ENCODE measurements around the gene ATP6AP1. TPM values are rescaled to one million over a fixed set of nuclear protein-coding genes. Genes with fewer than 3 reads are reported as not detected.
"Not testable (repeated sequence)": the region's sequence is repeated elsewhere in the genome, so short reads cannot be mapped to it uniquely, and the experiment has no call there.

ATP6AP1 gene
- total RNA-seq, 1 donor from 2014 or later, result 54.3 TPM

DNA sequence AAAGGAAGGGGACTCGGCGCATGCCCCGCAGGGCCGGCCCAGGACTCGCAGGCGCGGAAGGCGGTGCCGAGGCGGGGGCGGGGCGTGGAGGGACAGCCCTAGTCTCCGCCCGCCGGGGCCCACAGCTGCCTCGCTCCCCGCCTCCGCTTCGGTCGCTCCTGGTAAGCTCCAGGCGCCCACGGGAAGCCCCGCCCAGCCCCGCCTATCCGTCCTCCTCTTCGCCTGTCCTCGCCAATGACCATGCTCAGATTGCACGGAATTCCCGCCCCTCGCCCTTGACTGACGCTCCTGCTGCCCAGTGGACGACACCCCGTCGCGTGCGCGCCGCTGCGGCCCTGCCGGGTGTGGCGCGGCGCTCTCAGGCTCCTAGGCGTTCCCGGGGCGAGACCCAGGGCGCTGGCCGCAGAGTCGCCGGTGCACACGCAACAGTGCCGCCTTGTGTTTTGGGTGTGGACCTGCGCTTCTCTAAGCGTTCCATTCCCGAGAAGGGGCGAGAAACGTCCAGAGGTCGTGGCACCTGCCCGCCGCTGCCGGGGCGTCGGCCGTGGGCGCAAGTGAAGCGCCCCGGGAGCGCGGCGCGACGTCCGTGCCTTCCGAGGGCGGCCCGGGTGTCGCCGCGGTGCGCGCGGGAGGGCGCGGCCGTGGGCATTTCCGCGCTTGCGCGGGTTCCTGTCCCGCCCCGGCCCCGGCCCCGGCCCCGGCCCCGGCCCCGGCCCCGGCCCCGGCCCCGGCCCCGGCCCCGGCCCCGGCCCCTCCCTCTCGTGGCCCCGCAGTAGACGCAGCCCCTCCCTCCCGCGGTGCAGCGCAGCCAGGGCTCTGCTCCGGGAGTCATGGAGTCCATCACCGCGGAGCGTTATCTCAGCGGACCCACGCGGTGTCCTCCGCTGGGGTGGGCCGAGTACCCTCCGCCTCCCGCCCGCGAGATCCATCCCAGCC lies 38.4 kb upstream of the ATP6AP1 start:
- not testable (repeated sequence) for H3K9me3 Mint-ChIP-seq; DNase-seq (ENCODE audit: low spot score); H3K4me3 Mint-ChIP-seq; H3K27ac Mint-ChIP-seq; H3K27me3 Mint-ChIP-seq (ENCODE audit: insufficient read depth); H3K4me1 Mint-ChIP-seq (ENCODE audit: low read depth); H3K36me3 Mint-ChIP-seq (ENCODE audit: low read depth)
- intact Hi-C loops (cut with micrococcal nuclease), result loop anchor here (10.0 kb wide), 2 partner anchors 465 to 665 kb away; partner anchors contain the start of genes ABCD1, ARHGAP4 and BCAP31

DNA sequence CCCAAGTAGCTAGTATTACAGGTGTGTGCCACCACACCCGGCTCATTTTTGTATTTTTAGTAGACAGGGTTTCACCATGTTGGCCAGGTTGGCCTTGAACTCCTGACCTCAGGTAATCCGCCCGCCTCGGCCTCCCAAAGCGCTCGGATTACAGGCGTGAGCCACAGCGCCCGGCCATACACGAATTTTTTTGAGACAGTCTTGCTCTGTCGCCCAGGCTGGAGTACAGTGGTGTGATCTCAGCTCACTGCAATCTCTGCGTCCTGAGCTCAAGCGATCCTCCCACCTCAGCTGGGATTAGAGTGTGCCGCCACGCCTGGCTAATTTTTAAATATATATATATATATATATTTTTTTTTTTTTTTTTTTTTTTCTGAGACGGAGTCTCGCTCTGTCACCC lies 32.1 kb upstream of the ATP6AP1 start:
- H3K27me3 Mint-ChIP-seq (ENCODE audit: insufficient read depth); H3K4me1 Mint-ChIP-seq (ENCODE audit: low read depth); H3K9me3 Mint-ChIP-seq; H3K27ac Mint-ChIP-seq; DNase-seq (ENCODE audit: low spot score): not testable (repeated sequence)
- intact Hi-C loops (cut with micrococcal nuclease), result loop anchor here (5.0 to 10.0 kb wide), 3 partner anchors 136 to 672 kb away; partner anchors contain the start of genes ABCD1, ARHGAP4 and BCAP31
- Mint-ChIP-seq H3K36me3 (ENCODE audit: low read depth) (peaks cover 20% of the 10 kb centered on the region), H3K4me3 (peak overlapping the region; percentile 98)

DNA sequence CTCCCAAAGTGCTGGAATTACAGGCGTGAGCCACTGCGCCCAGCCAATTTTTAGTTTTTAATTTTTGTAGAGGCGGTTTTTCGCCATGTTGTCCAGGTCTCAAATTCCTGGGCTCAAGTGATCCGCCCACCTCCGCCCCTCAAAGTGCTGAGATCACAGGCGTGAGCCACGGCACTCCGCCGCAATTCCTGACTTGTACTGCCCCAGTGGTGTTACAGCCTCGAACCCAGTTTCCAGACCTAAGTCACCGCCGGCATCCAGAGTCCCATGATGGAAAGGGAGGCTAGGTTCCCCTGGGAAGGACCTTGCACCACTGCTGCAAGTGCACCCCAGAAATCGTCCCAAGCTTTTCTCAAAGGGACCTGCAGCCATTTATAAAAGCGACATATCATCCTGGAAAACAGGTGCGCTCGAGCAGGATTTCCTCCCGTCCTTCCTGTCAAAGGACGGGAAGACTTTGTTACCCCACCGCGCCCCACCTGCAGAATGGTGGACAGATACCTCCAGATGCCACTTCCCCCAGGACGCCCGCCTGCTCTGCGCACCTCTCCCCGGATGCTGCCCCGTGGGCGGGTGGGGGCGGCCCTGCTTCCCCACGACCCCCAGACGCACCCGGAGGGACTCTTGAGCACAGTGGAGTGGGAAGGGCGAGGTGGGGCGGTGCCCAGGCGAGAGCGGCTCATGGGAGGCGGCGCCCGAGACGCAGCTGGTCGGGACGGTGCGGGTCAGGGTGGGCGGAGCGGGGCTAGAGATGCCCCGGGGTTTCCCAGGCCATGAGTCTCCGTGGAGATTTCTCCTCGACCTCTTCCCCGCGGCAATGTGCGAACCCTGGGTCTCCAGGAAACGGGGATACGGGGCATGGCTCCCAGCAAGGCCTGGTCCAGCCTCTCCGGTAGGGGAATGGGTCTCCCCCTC lies 31.2 kb upstream of the ATP6AP1 start:
- H3K4me3 Mint-ChIP-seq, result peak overlapping the region; percentile 98
- H3K4me1 Mint-ChIP-seq (ENCODE audit: low read depth), result peaks cover 8% of the 10 kb centered on the region
- peak overlapping the region; percentile 99 for H3K27ac Mint-ChIP-seq
- H3K36me3 Mint-ChIP-seq (ENCODE audit: low read depth), result peaks cover 20% of the 10 kb centered on the region
- peak; percentile 59 for DNase-seq (ENCODE audit: low spot score)
- H3K9me3 Mint-ChIP-seq, result no peaks in the 10 kb centered on the region
- no peaks in the 10 kb centered on the region for H3K27me3 Mint-ChIP-seq (ENCODE audit: insufficient read depth)
- intact Hi-C loops (cut with micrococcal nuclease), result loop anchor here (5.0 to 10.0 kb wide), 3 partner anchors 135 to 672 kb away; partner anchors contain the start of genes ABCD1, ARHGAP4 and BCAP31

DNA sequence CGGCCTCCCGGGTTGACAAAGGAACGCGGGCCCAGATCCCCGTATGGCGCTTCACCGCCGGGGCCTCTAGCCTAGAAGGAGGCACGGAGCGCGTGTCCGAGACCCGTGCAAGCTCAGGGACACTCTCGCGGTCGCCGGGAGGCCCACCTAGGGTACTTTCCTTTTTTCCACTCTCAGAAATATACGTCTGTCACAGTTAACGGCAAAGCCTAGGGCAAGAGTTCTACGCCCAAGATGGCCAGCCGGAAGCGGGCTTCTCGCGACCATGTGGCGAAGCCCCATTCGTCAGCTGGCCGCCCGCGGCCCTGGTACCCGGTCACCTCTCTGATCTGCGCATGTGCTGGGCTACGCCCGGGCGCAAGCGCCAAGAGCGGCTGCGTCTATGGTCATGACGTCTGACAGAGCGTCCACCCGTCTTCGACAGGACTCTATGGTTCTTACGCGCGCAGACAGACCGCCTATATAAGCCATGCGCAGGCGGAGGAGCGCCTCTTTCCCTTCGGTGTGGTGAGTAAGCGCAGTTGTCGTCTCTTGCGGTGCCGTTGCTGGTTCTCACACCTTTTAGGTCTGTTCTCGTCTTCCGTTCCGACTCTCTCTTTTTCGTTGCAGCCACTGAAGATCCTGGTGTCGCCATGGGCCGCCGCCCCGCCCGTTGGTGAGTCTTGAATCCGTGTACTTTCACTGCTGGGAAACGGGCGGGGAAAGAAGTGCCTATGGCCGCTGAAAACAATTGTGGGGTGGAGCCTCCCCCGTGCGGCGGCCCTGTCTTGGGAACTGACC lies 30.4 kb upstream of the ATP6AP1 start, which contains the start of gene RPL10:
TSS of gene RPL10 (plus strand) at position 490 of the 780 bp plus-strand sequence. CDS start at position 633, 143 bp downstream.
- peaks cover 8% of the 10 kb centered on the region for H3K4me1 Mint-ChIP-seq (ENCODE audit: low read depth)
- H3K27ac Mint-ChIP-seq, result peak within 1 kb of the TSS; percentile 99
- no peaks in the 10 kb centered on the region for H3K9me3 Mint-ChIP-seq
- intact Hi-C loops (cut with micrococcal nuclease), result loop anchor here (5.0 to 10.0 kb wide), 3 partner anchors 134 to 673 kb away; partner anchors contain the start of genes ABCD1, ARHGAP4 and BCAP31
- DNase-seq (ENCODE audit: low spot score), result peak; percentile 91
- peak within 1 kb of the TSS; percentile 98 for H3K4me3 Mint-ChIP-seq
- no peaks in the 10 kb centered on the region for H3K27me3 Mint-ChIP-seq (ENCODE audit: insufficient read depth)
- H3K36me3 Mint-ChIP-seq (ENCODE audit: low read depth), result peaks cover 20% of the 10 kb centered on the region

DNA sequence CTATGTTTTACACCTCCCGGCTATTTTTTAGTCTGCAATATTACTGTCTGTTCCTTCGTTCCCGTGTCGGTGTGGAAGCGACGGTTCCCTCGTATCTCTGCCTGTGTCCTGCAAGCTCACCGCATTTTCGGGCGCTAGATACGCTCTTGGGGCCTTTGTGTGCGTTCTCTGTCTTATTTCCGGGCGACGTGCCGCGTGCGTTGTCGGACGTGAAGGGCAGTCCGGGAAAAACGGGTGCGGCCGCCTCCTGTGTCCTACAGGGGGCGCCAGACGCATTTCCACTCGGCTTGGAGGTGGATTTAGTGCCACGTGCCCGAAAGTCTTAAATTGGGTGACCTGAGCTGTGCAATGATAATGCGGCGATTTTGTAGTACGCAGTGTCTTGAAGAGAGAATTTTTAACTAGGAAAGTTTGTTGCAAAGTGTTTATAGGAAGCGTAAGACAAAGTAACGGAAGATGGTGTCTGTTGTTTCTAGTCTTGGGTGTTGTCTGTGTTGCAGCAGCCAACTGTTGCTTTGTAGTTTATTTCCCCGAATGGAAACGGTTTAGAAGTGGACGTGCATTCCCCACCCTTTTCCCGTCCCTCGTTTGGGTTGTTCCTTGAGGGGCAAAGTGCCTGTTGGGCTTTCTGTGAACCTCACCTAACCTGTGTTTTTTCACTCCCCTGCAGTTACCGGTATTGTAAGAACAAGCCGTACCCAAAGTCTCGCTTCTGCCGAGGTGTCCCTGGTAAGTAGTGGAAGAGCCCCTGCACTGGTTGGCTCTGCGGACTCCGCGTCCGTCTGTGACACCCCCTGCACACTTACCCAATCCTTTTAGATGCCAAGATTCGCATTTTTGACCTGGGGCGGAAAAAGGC lies 29.6 kb upstream of the ATP6AP1 start:
- peak; percentile 74 for DNase-seq (ENCODE audit: low spot score)
- Mint-ChIP-seq H3K27ac (peak overlapping the region; percentile 99), H3K9me3 (no peaks in the 10 kb centered on the region), H3K27me3 (ENCODE audit: insufficient read depth) (no peaks in the 10 kb centered on the region), H3K36me3 (ENCODE audit: low read depth) (peaks cover 20% of the 10 kb centered on the region), H3K4me3 (peak overlapping the region; percentile 98), H3K4me1 (ENCODE audit: low read depth) (peaks cover 8% of the 10 kb centered on the region)
- intact Hi-C loops (cut with micrococcal nuclease), result loop anchor here (5.0 to 10.0 kb wide), 3 partner anchors 133 to 674 kb away; partner anchors contain the start of genes ABCD1, ARHGAP4 and BCAP31

DNA sequence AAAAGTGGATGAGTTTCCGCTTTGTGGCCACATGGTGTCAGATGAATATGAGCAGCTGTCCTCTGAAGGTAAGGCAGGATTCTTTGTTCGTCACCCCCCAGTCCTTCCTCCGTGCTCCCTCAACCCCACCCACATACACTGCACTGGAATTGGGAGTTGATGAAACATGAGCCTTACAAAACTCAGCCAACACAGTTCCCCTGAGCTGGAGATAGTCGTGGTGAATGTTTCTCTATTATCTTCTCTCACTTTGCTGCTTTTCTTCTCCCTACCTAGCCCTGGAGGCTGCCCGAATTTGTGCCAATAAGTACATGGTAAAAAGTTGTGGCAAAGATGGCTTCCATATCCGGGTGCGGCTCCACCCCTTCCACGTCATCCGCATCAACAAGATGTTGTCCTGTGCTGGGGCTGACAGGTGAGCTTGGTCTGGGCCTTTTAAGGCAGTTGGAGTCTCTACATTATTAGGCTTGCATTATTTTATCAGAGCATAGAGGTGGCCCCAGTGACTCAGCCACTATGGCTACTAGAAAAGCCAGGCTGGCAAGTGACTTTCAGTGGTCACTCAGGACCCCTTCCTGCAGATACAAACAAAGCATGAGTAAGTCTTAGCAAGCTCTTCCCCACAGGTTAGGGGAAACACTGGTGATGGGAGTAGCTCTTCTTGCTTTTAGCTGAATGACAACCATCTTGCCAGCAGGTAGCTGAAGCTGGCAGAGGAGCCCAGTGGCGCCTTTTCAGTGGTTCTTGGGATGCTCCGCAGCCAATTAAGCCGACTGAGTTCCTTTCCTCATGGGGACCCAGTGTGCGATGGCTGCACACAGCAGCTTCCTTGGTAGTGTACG lies 28.7 kb upstream of the ATP6AP1 start:
- intact Hi-C loops (cut with micrococcal nuclease), result loop anchor here (5.0 to 10.0 kb wide), 3 partner anchors 133 to 675 kb away; partner anchors contain the start of genes ABCD1, ARHGAP4 and BCAP31
- Mint-ChIP-seq H3K27ac (peak overlapping the region; percentile 99), H3K36me3 (ENCODE audit: low read depth) (peaks cover 20% of the 10 kb centered on the region), H3K9me3 (no peaks in the 10 kb centered on the region), H3K27me3 (ENCODE audit: insufficient read depth) (no peaks in the 10 kb centered on the region), H3K4me1 (ENCODE audit: low read depth) (peaks cover 8% of the 10 kb centered on the region), H3K4me3 (peak overlapping the region; percentile 98)
- DNase-seq (ENCODE audit: low spot score), result no peak

DNA sequence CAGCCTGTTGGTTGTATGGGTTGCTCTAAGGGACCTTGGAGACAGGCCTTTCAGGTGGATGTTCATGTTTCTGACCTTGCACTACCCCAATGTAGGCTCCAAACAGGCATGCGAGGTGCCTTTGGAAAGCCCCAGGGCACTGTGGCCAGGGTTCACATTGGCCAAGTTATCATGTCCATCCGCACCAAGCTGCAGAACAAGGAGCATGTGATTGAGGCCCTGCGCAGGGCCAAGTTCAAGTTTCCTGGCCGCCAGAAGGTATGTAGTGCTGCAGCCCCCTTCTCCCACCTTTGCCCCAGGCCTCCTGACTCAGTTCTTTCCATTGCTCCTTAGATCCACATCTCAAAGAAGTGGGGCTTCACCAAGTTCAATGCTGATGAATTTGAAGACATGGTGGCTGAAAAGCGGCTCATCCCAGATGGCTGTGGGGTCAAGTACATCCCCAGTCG lies 28.1 kb upstream of the ATP6AP1 start:
- H3K27ac Mint-ChIP-seq; DNase-seq (ENCODE audit: low spot score); H3K27me3 Mint-ChIP-seq (ENCODE audit: insufficient read depth); intact Hi-C loops (cut with micrococcal nuclease); H3K4me1 Mint-ChIP-seq (ENCODE audit: low read depth); H3K9me3 Mint-ChIP-seq: not testable (repeated sequence)
- Mint-ChIP-seq H3K36me3 (ENCODE audit: low read depth) (peaks cover 20% of the 10 kb centered on the region), H3K4me3 (peak overlapping the region; percentile 98)

DNA sequence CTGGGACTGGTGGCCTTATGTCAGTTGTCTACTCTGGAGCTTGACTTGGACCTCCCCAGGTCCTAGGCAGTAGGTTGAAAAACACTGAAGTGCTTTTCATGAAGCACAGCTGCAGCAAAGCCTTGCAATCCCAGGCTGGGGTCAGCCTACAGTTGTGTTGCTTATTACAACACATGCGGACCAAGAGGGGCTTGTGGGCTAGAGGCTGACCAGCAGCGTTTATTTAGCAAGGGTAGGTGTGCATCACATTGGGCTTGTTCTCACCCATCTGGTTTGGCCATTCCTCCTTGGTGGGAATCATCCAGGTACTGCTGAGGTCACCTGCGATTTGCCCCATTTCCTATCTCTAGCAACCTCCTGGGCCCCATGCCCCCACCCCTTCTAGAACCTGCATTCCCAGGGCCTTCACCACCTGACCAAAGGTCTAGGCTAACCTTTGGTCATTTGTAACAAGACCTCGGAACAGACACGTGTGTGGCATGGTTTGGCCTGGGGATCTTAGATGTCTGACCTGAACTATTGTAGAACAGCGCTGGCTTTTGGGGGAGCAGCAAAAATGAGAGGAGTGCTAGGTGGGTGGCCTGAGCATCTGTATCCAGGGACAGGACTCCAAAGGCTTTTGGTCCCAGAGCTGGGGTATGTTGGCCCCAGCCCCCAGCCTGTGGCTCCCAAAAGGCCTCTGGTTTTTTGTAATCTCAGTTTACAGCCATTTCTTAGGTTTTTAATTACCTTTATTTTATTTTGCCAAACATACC lies 27.3 kb upstream of the ATP6AP1 start:
- no peaks in the 10 kb centered on the region for H3K27me3 Mint-ChIP-seq (ENCODE audit: insufficient read depth)
- intact Hi-C loops (cut with micrococcal nuclease), result no loop called here
- DNase-seq (ENCODE audit: low spot score), result no peak
- H3K9me3 Mint-ChIP-seq, result no peaks in the 10 kb centered on the region
- peak overlapping the region; percentile 52 for H3K27ac Mint-ChIP-seq
- peaks cover 20% of the 10 kb centered on the region for H3K36me3 Mint-ChIP-seq (ENCODE audit: low read depth)
- peak overlapping the region; percentile 98 for H3K4me3 Mint-ChIP-seq
- peaks cover 8% of the 10 kb centered on the region for H3K4me1 Mint-ChIP-seq (ENCODE audit: low read depth)

DNA sequence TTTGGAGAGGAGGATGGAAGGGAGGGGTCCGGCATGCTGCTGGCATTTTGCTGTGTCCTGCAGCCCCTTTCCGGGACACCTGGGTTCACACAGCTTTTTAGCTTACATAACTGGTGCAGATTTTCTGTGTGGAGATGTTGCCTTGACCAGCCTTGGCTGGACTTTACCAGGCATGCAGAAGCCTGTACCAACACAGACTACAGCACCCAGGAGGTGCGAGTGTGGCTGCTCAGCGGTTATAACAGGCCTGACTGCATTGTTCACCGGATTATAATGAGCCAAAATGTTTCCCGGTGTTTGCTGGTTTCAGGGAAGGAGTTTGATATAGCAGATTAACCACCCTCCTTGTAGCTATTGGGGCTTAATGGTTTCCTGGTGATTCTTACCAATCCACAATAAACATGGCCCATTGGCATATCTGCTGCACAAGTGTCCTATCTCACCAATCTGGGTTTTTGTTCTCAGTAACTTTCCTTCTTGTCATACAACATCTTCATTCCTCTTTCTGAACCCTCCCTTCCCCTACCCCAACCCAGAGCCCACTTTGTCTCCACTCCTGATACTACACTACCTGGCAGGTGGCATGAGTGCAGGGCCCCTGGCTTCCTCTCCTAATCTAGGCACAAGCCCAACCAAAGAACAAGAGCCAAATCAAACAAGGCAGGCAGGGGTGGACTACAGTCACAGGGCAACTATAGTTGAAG lies 26.4 kb upstream of the ATP6AP1 start:
- no peak overlapping the region for H3K4me3 Mint-ChIP-seq
- peaks cover 20% of the 10 kb centered on the region for H3K36me3 Mint-ChIP-seq (ENCODE audit: low read depth)
- no peaks in the 10 kb centered on the region for H3K9me3 Mint-ChIP-seq
- H3K27ac Mint-ChIP-seq, result peak overlapping the region; percentile 34
- no peak for DNase-seq (ENCODE audit: low spot score)
- H3K4me1 Mint-ChIP-seq (ENCODE audit: low read depth), result peaks cover 8% of the 10 kb centered on the region
- H3K27me3 Mint-ChIP-seq (ENCODE audit: insufficient read depth), result no peaks in the 10 kb centered on the region
- intact Hi-C loops (cut with micrococcal nuclease), result no loop called here

Measured in activated T-helper 1 cell treated with anti-CD3 and anti-CD28 coated beads, Interleukin-12 subunit alpha, Interleukin-12 subunit beta, Interleukin-2, Interleukin-4 antibody, amounts not matched to agents 30 ng/mL and 10 ng/mL and 1 ng/mL, durations not matched to agents 14 hours and 24 hours and 36 hours (primary cell).